GM12878 (cell line): ENCODE data around the gene HAPSTR1. TPM values are rescaled to one million over a fixed set of nuclear protein-coding genes. Genes with fewer than 3 reads are reported as not detected.

Experiments used
- CHD1 ChIP-seq: IDR thresholded peaks from 2 replicates; pipeline ENCODE4 v1.6.1; 2012; ENCODE audit warnings: low read depth, low read length, improper control_type of control experiment
- CHD2 ChIP-seq: IDR thresholded peaks from 2 replicates; pipeline ENCODE4 v1.6.1; 2011; ENCODE audit warnings: low read depth, low read length, improper control_type of control experiment, borderline replicate concordance
- HSF1 ChIP-seq: fragments of 150-350 bp; IDR thresholded peaks from 2 replicates; pipeline ENCODE4 v1.6.1; 2014; ENCODE audit warnings: mild to moderate bottlenecking, low read depth, low read length
- LARP7 ChIP-seq: fragments of 450-650 bp; IDR thresholded peaks from 2 replicates; pipeline ENCODE4 v1.6.1; 2017; ENCODE audit warnings: mild to moderate bottlenecking
- MXI1 ChIP-seq: fragments of 150-350 bp; IDR thresholded peaks from 2 replicates; pipeline ENCODE4 v1.6.1; 2011; ENCODE audit warnings: low read depth, mild to moderate bottlenecking, inconsistent platforms, low read length, improper control_type of control experiment
- YBX1 ChIP-seq: fragments of 450-650 bp; IDR thresholded peaks from 2 replicates; pipeline ENCODE4 v1.6.1; 2016; ENCODE audit warnings: antibody characterized with exemption
- polyA plus RNA-seq, 11 experiments: library from polyadenylated mRNA; depleted of rRNA in 4 of 11; unstranded in 6 of 11; stranded (reverse) in 5 of 11; fragments of >200 nt; fragmentation: Nextera tagmentation in 4 of 11; fragmentation: Illumina TruSeq in 1 of 11; extraction: Ambion mirVana in 4 of 11; extraction: Trizol in 1 of 11; gene quantifications; 1 replicate in 1 of 11; 2 replicates in 10 of 11; pipeline versions ENCODE4 v1.2.1 to v1.2.3, GENCODE V29; 2011 to 2016; ENCODE audit warnings: inconsistent platforms in 2 of 11, missing spikeins in 2 of 11, low read depth in 1 of 11
- total RNA-seq, 4 experiments: library from RNA; depleted of rRNA in 3 of 4; stranded (reverse); fragments of >200 nt in 3 of 4; fragmentation: Illumina TruSeq in 1 of 4; extraction: Trizol in 1 of 4; gene quantifications; 2 replicates each; pipeline versions ENCODE4 v1.2.1 to v1.2.3, GENCODE V29; 2013 to 2021
- TF ChIP-seq, protein P1 (sequence below): fragments of 450-650 bp; conservative IDR thresholded peaks from 2 replicates; pipeline ENCODE4 v1.6.1; 2017; ENCODE audit warnings: mild to moderate bottlenecking, moderate library complexity
- TF ChIP-seq, protein P2 (sequence below): fragments of 450-650 bp; IDR thresholded peaks from 2 replicates; pipeline ENCODE4 v1.6.1; 2018; ENCODE audit warnings: mild to moderate bottlenecking, low read depth, moderate library complexity; ENCODE audit not compliant: partially characterized antibody

Gene HAPSTR1
- total and polyA plus RNA-seq, 10 of the 15 experiments (the other 5 are each of a cell fraction or from before 2014, with no cell fraction given) = 8.7 to 52.5 (median 23.1) TPM

GRCh38 chr16:9092978-9093344 is 1.5 kb downstream of the HAPSTR1 start (continued):
- TF ChIP-seq, protein P1, sequence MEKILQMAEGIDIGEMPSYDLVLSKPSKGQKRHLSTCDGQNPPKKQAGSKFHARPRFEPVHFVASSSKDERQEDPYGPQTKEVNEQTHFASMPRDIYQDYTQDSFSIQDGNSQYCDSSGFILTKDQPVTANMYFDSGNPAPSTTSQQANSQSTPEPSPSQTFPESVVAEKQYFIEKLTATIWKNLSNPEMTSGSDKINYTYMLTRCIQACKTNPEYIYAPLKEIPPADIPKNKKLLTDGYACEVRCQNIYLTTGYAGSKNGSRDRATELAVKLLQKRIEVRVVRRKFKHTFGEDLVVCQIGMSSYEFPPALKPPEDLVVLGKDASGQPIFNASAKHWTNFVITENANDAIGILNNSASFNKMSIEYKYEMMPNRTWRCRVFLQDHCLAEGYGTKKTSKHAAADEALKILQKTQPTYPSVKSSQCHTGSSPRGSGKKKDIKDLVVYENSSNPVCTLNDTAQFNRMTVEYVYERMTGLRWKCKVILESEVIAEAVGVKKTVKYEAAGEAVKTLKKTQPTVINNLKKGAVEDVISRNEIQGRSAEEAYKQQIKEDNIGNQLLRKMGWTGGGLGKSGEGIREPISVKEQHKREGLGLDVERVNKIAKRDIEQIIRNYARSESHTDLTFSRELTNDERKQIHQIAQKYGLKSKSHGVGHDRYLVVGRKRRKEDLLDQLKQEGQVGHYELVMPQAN = peak; percentile 56; the same call in 1 of the 2 replicates
- TF ChIP-seq YBX1 = no peak
- no peak for TF ChIP-seq CHD2
- TF ChIP-seq MXI1 = 0 out of 2 replicates have a peak, but pooled peaks have one; percentile 24
- TF ChIP-seq, protein P2, sequence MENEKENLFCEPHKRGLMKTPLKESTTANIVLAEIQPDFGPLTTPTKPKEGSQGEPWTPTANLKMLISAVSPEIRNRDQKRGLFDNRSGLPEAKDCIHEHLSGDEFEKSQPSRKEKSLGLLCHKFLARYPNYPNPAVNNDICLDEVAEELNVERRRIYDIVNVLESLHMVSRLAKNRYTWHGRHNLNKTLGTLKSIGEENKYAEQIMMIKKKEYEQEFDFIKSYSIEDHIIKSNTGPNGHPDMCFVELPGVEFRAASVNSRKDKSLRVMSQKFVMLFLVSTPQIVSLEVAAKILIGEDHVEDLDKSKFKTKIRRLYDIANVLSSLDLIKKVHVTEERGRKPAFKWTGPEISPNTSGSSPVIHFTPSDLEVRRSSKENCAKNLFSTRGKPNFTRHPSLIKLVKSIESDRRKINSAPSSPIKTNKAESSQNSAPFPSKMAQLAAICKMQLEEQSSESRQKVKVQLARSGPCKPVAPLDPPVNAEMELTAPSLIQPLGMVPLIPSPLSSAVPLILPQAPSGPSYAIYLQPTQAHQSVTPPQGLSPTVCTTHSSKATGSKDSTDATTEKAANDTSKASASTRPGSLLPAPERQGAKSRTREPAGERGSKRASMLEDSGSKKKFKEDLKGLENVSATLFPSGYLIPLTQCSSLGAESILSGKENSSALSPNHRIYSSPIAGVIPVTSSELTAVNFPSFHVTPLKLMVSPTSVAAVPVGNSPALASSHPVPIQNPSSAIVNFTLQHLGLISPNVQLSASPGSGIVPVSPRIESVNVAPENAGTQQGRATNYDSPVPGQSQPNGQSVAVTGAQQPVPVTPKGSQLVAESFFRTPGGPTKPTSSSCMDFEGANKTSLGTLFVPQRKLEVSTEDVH = no peak
- TF ChIP-seq LARP7 = 0 out of 2 replicates have a peak, but pooled peaks have one; percentile 29
- no peak for TF ChIP-seq CHD1
- no peak for TF ChIP-seq HSF1
